K562 (cell line): ENCODE data around the gene LRP2. TPM values are rescaled to one million over a fixed set of nuclear protein-coding genes. Genes with fewer than 3 reads are reported as not detected.

ENCODE experiments used
- ATAC-seq: fragments of 200-7000 bp; cut with Tn5 transposase; 3 replicates; pipeline ENCODE4 v1.9.1; 2020; ENCODE audit warnings: moderate library complexity
- BruUV-seq: library from RNA; stranded (reverse); fragments of 400-500 nt; replicated peaks from 2 replicates; lab custom pipeline; 2021; lab: Mats Ljungman, UMichigan
- CTCF ChIA-PET: fragments of 300-600 bp; formaldehyde crosslinking; extraction: SDS; loops from one replicate; lab custom pipeline; 2021; ENCODE audit warnings: low intra/inter-chr PET ratio; lab: Yijun Ruan, JAX
- POLR2A ChIA-PET: fragments of 300-600, 350-650 bp; sonication (Branson Sonifier 250); formaldehyde crosslinking; extraction: SDS; loops from one replicate; lab custom pipeline; 2021; ENCODE audit warnings: antibody characterized with exemption, inconsistent platforms; lab: Yijun Ruan, JAX
- DNase-seq, 4 experiments: peaks; one replicate each; pipeline versions ENCODE4 v3.0.0 to v3.0.0-alpha.2; 2011 to 2018; ENCODE audit warnings: low spot score in 3 of 4, mixed read lengths in 3 of 4; ENCODE audit errors: extremely low read depth in 1 of 4
- FAIRE-seq: peaks from 2 replicates; lab custom pipeline; 2011; peaks lifted over from hg19 to GRCh38; lab: Jason Lieb, UNC
- H2AFZ ChIP-seq: 2 replicates; pipeline ENCODE4 v1.6.0; 2011; ENCODE audit warnings: low read depth, low read length, control low read depth, inconsistent platforms
- H3K27ac ChIP-seq: fragments of 200-600 bp; 3 replicates; pipeline ENCODE4 v1.8.0; 2011; ENCODE audit warnings: low read depth, mild to moderate bottlenecking, control low read depth, inconsistent platforms, low read length, moderate library complexity, mixed read lengths; ENCODE audit errors: extremely low read depth
- H3K27me3 ChIP-seq, 2 experiments: fragments of 300-600 bp in 1 of 2; 2 replicates in 1 of 2; 3 replicates in 1 of 2; pipeline versions ENCODE4 v1.6.0 to v1.8.0; 2011; ENCODE audit warnings: inconsistent platforms in 2 of 2, low read length in 2 of 2, mild to moderate bottlenecking in 1 of 2, mixed read lengths in 1 of 2, moderate library complexity in 1 of 2; ENCODE audit not compliant: control insufficient read depth in 2 of 2, insufficient read depth in 2 of 2
- H3K36me3 ChIP-seq: fragments of 300-600 bp; 3 replicates; pipeline ENCODE4 v1.8.0; 2011; ENCODE audit warnings: mild to moderate bottlenecking, low read length, inconsistent platforms; ENCODE audit not compliant: control insufficient read depth, insufficient read depth
- H3K4me1 ChIP-seq, 2 experiments: fragments of 200-600 bp in 1 of 2; replicated peaks in 1 of 2; 2 replicates in 1 of 2; 3 replicates in 1 of 2; pipeline versions ENCODE4 v1.5.1 to v1.8.0; 2011; ENCODE audit warnings: inconsistent platforms in 2 of 2, low read length in 2 of 2, mild to moderate bottlenecking in 1 of 2, mixed read lengths in 1 of 2, moderate library complexity in 1 of 2; ENCODE audit not compliant: control insufficient read depth in 2 of 2, insufficient read depth in 2 of 2
- H3K4me2 ChIP-seq: 2 replicates; pipeline ENCODE4 v1.6.1; 2011; ENCODE audit warnings: low read length, control low read depth, inconsistent platforms, mixed read lengths; ENCODE audit not compliant: insufficient read depth
- H3K4me3 ChIP-seq: fragments of 200-600 bp; sonication (generic), shearing (Covaris generic); 2 replicates; pipeline ENCODE4 v1.5.1; 2016; ENCODE audit warnings: control low read depth, inconsistent platforms
- H3K79me2 ChIP-seq: fragments of 200-600 bp; 3 replicates; pipeline ENCODE4 v1.8.0; 2011; ENCODE audit warnings: low read length, inconsistent platforms; ENCODE audit not compliant: control insufficient read depth, insufficient read depth
- H3K9ac ChIP-seq, 2 experiments: 2 replicates each; pipeline versions ENCODE4 v1.6.0 to v1.6.1; 2011; ENCODE audit warnings: low read depth in 2 of 2, low read length in 2 of 2, control low read depth in 1 of 2, inconsistent platforms in 1 of 2, mild to moderate bottlenecking in 1 of 2, mixed read lengths in 1 of 2; ENCODE audit not compliant: insufficient read depth in 1 of 2
- H3K9me1 ChIP-seq: one replicate; pipeline ENCODE4 v1.6.0; 2011; ENCODE audit warnings: inconsistent platforms, mild to moderate bottlenecking, low read length, moderate library complexity; ENCODE audit not compliant: control insufficient read depth, insufficient read depth
- H3K9me3 ChIP-seq: replicated peaks from 2 replicates; pipeline ENCODE4 v1.5.1; 2011; ENCODE audit warnings: low read depth, low read length, inconsistent platforms; ENCODE audit not compliant: control insufficient read depth, insufficient read depth
- H4K20me1 ChIP-seq: replicated peaks from 2 replicates; pipeline ENCODE4 v1.6.1; 2011; ENCODE audit warnings: low read length, inconsistent platforms, mixed read lengths; ENCODE audit not compliant: control insufficient read depth, insufficient read depth
- ASH1L ChIP-seq: fragments of 450-650 bp; IDR thresholded peaks from 2 replicates; pipeline ENCODE4 v1.6.1; 2018; ENCODE audit warnings: borderline replicate concordance, mild to moderate bottlenecking, low read depth; ENCODE audit not compliant: partially characterized antibody
- BRF1 ChIP-seq: IDR thresholded peaks from 3 replicates; pipeline ENCODE4 v1.6.1; 2011; ENCODE audit warnings: borderline replicate concordance, mild to moderate bottlenecking; ENCODE audit not compliant: insufficient read length; ENCODE audit errors: extremely low read depth
- CEBPG ChIP-seq, 3 experiments: fragments of 200-800 bp in 1 of 3; sonication (Bioruptor generic) in 1 of 3; sonication (generic) in 1 of 3; formaldehyde crosslinking in 1 of 3; IDR thresholded peaks in 2 of 3; conservative IDR thresholded peaks in 1 of 3; 2 replicates each; pipeline versions ENCODE4 v1.6.1 to v1.8.0; 2016 to 2022; ENCODE audit warnings: missing compliant biosample characterization in 2 of 3, missing genetic modification characterization in 2 of 3, mild to moderate bottlenecking in 1 of 3, missing genetic modification reagents in 1 of 3
- DPF2 ChIP-seq: fragments of 450-650 bp; IDR thresholded peaks from 2 replicates; pipeline ENCODE4 v1.6.1; 2016
- EGR1 ChIP-seq: fragments of 450-650 bp; conservative IDR thresholded peaks from 2 replicates; pipeline ENCODE4 v1.6.1; 2017; ENCODE audit warnings: mild to moderate bottlenecking
- GABPA ChIP-seq: fragments of 200-800 bp; sonication (Bioruptor generic); conservative IDR thresholded peaks from 2 replicates; pipeline ENCODE4 v1.6.1; 2016; ENCODE audit warnings: low read depth, missing genetic modification characterization, missing compliant biosample characterization
- GATA2 ChIP-seq: sonication (generic); formaldehyde crosslinking; IDR thresholded peaks from 2 replicates; pipeline ENCODE4 v1.4.0; 2020; ENCODE audit warnings: mild to moderate bottlenecking, missing genetic modification reagents
- NCOA6 ChIP-seq: fragments of 450-650 bp; IDR thresholded peaks from 2 replicates; pipeline ENCODE4 v1.6.1; 2017; ENCODE audit warnings: mild to moderate bottlenecking
- NR2F6 ChIP-seq: fragments of 450-650 bp; formaldehyde crosslinking; IDR thresholded peaks from 2 replicates; pipeline ENCODE4 v1.4.0; 2020; ENCODE audit warnings: mild to moderate bottlenecking
- POLR2B ChIP-seq: fragments of 450-650 bp; IDR thresholded peaks from 2 replicates; pipeline ENCODE4 v1.6.1; 2018; ENCODE audit warnings: low read depth; ENCODE audit not compliant: partially characterized antibody
- PTBP1 ChIP-seq: fragments of 200-400 bp; formaldehyde crosslinking; IDR thresholded peaks from 2 replicates; pipeline ENCODE4 v1.6.1; 2017; ENCODE audit warnings: low read depth, low read length
- TCF15 ChIP-seq: fragments of 250-450 bp; sonication (Bioruptor Pico); IDR thresholded peaks from 2 replicates; pipeline ENCODE4 v1.8.0; 2022; ENCODE audit warnings: moderate library complexity, mild to moderate bottlenecking, inconsistent platforms
- ZBTB17 ChIP-seq: fragments of 450-650 bp; formaldehyde crosslinking; IDR thresholded peaks from 2 replicates; pipeline ENCODE4 v1.4.0; 2020; ENCODE audit warnings: mild to moderate bottlenecking
- ZBTB43 ChIP-seq: sonication (generic); formaldehyde crosslinking; IDR thresholded peaks from 2 replicates; pipeline ENCODE4 v1.8.0; 2023; ENCODE audit warnings: mild to moderate bottlenecking, missing genetic modification reagents
- ZNF146 ChIP-seq: IDR thresholded peaks from one replicate; pipeline ENCODE4 v1.6.1; 2018; ENCODE audit warnings: missing compliant biosample characterization; ENCODE audit not compliant: unreplicated experiment
- ZNF175 ChIP-seq: fragments of 200-800 bp; sonication (Bioruptor generic); IDR thresholded peaks from 2 replicates; pipeline ENCODE4 v1.6.1; 2016; ENCODE audit warnings: low read depth, mild to moderate bottlenecking, missing genetic modification characterization, missing compliant biosample characterization
- ZNF639 ChIP-seq, 2 experiments: fragments of 200-800 bp in 1 of 2; sonication (Bioruptor generic) in 1 of 2; sonication (generic) in 1 of 2; formaldehyde crosslinking in 1 of 2; IDR thresholded peaks in 1 of 2; conservative IDR thresholded peaks in 1 of 2; 2 replicates each; pipeline versions ENCODE4 v1.5.0 to v1.6.1; 2016 to 2020; ENCODE audit warnings: missing compliant biosample characterization in 1 of 2, missing genetic modification characterization in 1 of 2, missing genetic modification reagents in 1 of 2
- WGBS: fragments of 100-300 bp; shearing (Covaris generic); methylation state at CpG from one replicate; pipeline ENCODE4 v1.1.6; 2016; ENCODE audit warnings: low coverage, mixed read lengths; ENCODE audit not compliant: insufficient coverage; ENCODE audit errors: missing lambda C conversion rate; 5-methylcytosine and 5-hydroxymethylcytosine counted together
- in situ Hi-C: fragments of 300-500 bp; cut with MboI; formaldehyde crosslinking; loops from 4 replicates; pipeline ENCODE4 v1.15.0; 2018; ENCODE audit warnings: inconsistent platforms, mixed read lengths
- intact Hi-C: fragments of 100-400 bp; cut with micrococcal nuclease; formaldehyde crosslinking; loops from 2 replicates; pipeline ENCODE4 v1.14.2; 2022
- polyA plus RNA-seq, 8 experiments: library from polyadenylated mRNA; depleted of rRNA in 4 of 8; stranded (reverse) in 5 of 8; unstranded in 3 of 8; fragments of >200 nt; fragmentation: Nextera tagmentation in 2 of 8; fragmentation: Illumina TruSeq in 1 of 8; extraction: Ambion mirVana in 2 of 8; extraction: Trizol in 1 of 8; gene quantifications; 2 replicates each; pipeline versions ENCODE4 v1.2.1 to v1.2.3, GENCODE V29; 2011 to 2014; ENCODE audit warnings: inconsistent platforms in 1 of 8, missing spikeins in 1 of 8
- total RNA-seq, 7 experiments: library from RNA; depleted of rRNA in 6 of 7; stranded (reverse); fragments of >200 nt in 6 of 7; fragmentation: Illumina TruSeq in 2 of 7; extraction: Trizol in 2 of 7; gene quantifications; 2 replicates each; pipeline versions ENCODE4 v1.2.1 to v1.2.3, GENCODE V29; 2011 to 2021; ENCODE audit warnings: low replicate concordance in 1 of 7

Gene LRP2
- total and polyA plus RNA-seq, 9 of the 15 experiments (the other 6 are each of a cell fraction or from before 2014, with no cell fraction given) = 0.04 to 0.18 (median 0.11) TPM; not detected in 1

- H3K27ac ChIP-seq = peak overlapping the region; percentile 92
- no peaks in the 10 kb centered on the region for H3K9me3 ChIP-seq
- peak overlapping the region; percentile 97 for H2AFZ ChIP-seq
- peak; percentile 93 for ATAC-seq
- DNase-seq = peak; percentile 33 to 92 (median 60)
- peaks cover 10 to 37% of the 10 kb centered on the region in 2 experiments for H3K4me1 ChIP-seq
- no peaks in the 10 kb centered on the region for H3K36me3 ChIP-seq
- H3K27me3 ChIP-seq = no peaks in the 10 kb centered on the region
- no TSS peak for BruUV-seq
- peak; percentile 86 for FAIRE-seq
- H3K79me2 ChIP-seq = no peaks in the 10 kb centered on the region
- ChIA-PET POLR2A (interaction anchor here (1.5 kb wide), 1 partner anchor 14 kb away, joined by 4 read pairs; no protein-coding TSS in a partner anchor), CTCF (no interaction called here)
- H3K4me2 ChIP-seq = peak overlapping the region; percentile 75
- H4K20me1 ChIP-seq = no peaks in the 10 kb centered on the region
- intact Hi-C loops (loop anchor here (2.0 to 10.0 kb wide), 5 partner anchors 73 to 785 kb away; no protein-coding TSS in a partner anchor), in situ Hi-C loops (no loop called here)
- no peaks in the 10 kb centered on the region for H3K9me1 ChIP-seq
- peak overlapping the region in 1 of 2 experiments; percentile 66; a peak in 3 of 4 replicates for H3K9ac ChIP-seq
- WGBS = 13% methylated on average over 5 of the region's 5 CpGs
- no peak overlapping the region for H3K4me3 ChIP-seq
- TF ChIP-seq ZNF639 (CRISPR knock-in tag; conservative IDR thresholded peaks at IDR 0.05 in 1 of 2, IDR thresholded peaks at IDR 0.05 in 1 of 2) = no peak
- no peak for TF ChIP-seq BRF1
- peak; percentile 94 for TF ChIP-seq DPF2
- no peak for TF ChIP-seq ZNF146
- peak; percentile 95 for TF ChIP-seq EGR1
- no peak; the same call in 1 of the 2 replicates for TF ChIP-seq GATA2 (CRISPR knock-in tag)
- no peak for TF ChIP-seq ZBTB17 (CRISPR knock-in tag)
- no peak for TF ChIP-seq ZBTB43
- TF ChIP-seq POLR2B = no peak
- TF ChIP-seq ZNF175 (CRISPR knock-in tag) = no peak
- TF ChIP-seq CEBPG (CRISPR knock-in tag; IDR thresholded peaks at IDR 0.05) = no peak
- TF ChIP-seq CEBPG (tag; conservative IDR thresholded peaks at IDR 0.05 in 1 of 2, IDR thresholded peaks at IDR 0.05 in 1 of 2) = peak; percentile 41 to 58
- no peak for TF ChIP-seq GABPA
- no peak for TF ChIP-seq NR2F6 (CRISPR knock-in tag)
- no peak for TF ChIP-seq PTBP1
- no peak for TF ChIP-seq NCOA6
- TF ChIP-seq TCF15 = no peak
- no peak for TF ChIP-seq ASH1L
Measured at GRCh38 chr2:169129703-169130243, 232.6 kb downstream of the LRP2 start.
